ENCODE results near the gene RNF213. TPM values are rescaled to one million over a fixed set of nuclear protein-coding genes. Genes with fewer than 3 reads are reported as not detected.

RNF213 gene
- total RNA-seq, 1 experiment from 2014 or later, result 44.5 TPM

DNA sequence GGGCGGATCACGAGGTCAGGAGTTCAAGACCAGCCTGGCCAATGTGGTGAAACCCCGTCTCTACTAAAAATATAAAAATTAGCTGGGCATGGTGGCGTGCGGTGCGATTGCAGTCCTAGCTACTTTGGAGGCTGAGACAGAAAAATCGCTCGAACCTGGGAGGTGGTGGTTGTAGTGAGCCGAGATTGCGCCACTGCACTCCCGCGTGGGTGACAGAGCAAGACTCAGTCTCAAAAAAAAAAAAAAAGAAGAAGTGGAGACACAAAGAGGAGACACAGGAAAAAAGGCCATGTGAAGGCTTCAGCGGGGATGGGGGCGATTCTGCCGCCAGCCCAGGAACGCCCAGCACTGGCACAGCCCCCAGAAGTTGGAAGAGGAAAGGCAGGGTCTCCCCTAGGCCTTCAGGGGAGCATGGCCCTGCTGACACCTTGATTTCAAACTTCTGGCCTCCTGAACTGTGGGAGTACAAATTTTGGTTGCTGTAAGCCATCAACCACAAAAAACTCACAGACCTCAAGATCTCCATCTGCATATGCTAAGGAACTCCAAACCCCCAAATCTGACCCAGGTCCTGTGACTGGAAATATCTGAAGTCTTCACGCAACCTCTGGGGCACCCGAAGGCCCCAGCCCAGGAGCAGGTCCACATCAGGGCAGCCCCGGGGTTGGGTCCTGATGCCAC lies 47.5 kb upstream of the RNF213 start (continued):
- TF ChIP-seq, protein P1, sequence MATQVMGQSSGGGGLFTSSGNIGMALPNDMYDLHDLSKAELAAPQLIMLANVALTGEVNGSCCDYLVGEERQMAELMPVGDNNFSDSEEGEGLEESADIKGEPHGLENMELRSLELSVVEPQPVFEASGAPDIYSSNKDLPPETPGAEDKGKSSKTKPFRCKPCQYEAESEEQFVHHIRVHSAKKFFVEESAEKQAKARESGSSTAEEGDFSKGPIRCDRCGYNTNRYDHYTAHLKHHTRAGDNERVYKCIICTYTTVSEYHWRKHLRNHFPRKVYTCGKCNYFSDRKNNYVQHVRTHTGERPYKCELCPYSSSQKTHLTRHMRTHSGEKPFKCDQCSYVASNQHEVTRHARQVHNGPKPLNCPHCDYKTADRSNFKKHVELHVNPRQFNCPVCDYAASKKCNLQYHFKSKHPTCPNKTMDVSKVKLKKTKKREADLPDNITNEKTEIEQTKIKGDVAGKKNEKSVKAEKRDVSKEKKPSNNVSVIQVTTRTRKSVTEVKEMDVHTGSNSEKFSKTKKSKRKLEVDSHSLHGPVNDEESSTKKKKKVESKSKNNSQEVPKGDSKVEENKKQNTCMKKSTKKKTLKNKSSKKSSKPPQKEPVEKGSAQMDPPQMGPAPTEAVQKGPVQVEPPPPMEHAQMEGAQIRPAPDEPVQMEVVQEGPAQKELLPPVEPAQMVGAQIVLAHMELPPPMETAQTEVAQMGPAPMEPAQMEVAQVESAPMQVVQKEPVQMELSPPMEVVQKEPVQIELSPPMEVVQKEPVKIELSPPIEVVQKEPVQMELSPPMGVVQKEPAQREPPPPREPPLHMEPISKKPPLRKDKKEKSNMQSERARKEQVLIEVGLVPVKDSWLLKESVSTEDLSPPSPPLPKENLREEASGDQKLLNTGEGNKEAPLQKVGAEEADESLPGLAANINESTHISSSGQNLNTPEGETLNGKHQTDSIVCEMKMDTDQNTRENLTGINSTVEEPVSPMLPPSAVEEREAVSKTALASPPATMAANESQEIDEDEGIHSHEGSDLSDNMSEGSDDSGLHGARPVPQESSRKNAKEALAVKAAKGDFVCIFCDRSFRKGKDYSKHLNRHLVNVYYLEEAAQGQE (IDR thresholded peaks at IDR 0.05; ENCODE audit: low read depth), result no peak
- TF ChIP-seq CBX3 (IDR thresholded peaks at IDR 0.05; ENCODE audit: low read depth) (no peak), EGR1 (IDR thresholded peaks at IDR 0.05; ENCODE audit: low read depth) (no peak), TCF7L2 (IDR thresholded peaks at IDR 0.05; ENCODE audit: borderline replicate concordance, extremely low read depth, insufficient read depth, insufficient read length) (no peak)

DNA sequence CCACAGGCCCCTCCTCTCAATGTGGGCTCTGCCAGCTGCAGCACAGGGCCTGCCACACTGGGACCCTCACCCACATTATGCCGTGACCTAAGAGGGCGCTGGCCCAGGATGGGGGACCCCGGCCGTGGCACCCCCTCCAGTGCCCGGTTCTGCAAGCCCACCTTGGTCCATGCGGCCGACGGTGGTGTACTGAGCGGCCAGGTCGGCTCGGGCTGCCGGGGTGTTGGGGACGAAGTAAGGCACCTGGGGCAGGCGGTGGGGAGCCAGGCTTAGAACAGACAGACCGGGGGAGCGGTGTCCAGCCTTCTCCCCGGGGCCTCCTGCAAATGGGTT lies 47.0 kb upstream of the RNF213 start:
- H3K36me3 ChIP-seq (ENCODE audit: control insufficient read depth in 1 of 2, insufficient read depth in 2 of 2, low read length in 2 of 2), result peaks cover 17 to 38% of the 10 kb centered on the region in 2 experiments; a peak in 3 of 4 replicates
- no peak overlapping the region for H3K9ac ChIP-seq (ENCODE audit: low read length)
- no peak for ATAC-seq
- peaks cover 6% of the 10 kb centered on the region; the same call in 1 of the 2 replicates for H3K79me2 ChIP-seq (ENCODE audit: insufficient read depth, low read length)
- RAD21 ChIA-PET (ENCODE audit: low non-redundant PET in 1 of 2, low total read pairs in 2 of 2, uncharacterized antibody in 2 of 2, unreplicated experiment in 2 of 2), result no interaction called here
- no peaks in the 10 kb centered on the region for H4K20me1 ChIP-seq (ENCODE audit: insufficient read depth)
- no peak overlapping the region for H3K4me2 ChIP-seq (ENCODE audit: low read length)
- no peaks in the 10 kb centered on the region for H3K9me2 ChIP-seq (ENCODE audit: insufficient read depth)
- intact Hi-C loops (cut with micrococcal nuclease), result no loop called here
- no peaks in the 10 kb centered on the region for H3K9me3 ChIP-seq (ENCODE audit: control insufficient read depth in 1 of 2, insufficient read depth in 1 of 2, low read depth in 1 of 2, low read length in 2 of 2)
- H3K4me3 ChIP-seq (replicated peaks in 1 of 2; ENCODE audit: low read depth in 1 of 2, low read length in 2 of 2), result no peak overlapping the region
- H3K4me1 ChIP-seq (ENCODE audit: control insufficient read depth in 1 of 2, insufficient read depth in 2 of 2, low read length in 2 of 2), result no peaks in the 10 kb centered on the region; a peak in 1 of 4 replicates
- no peak overlapping the region for H3K27ac ChIP-seq (ENCODE audit: low read depth, low read length)
- H3K27me3 ChIP-seq (ENCODE audit: insufficient read depth, low read length), result no peaks in the 10 kb centered on the region
- no TSS peak for BruUV-seq (replicated peaks)
- CTCF ChIA-PET, result no interaction called here
- DNase-seq (ENCODE audit: low read depth, low spot score), result no peak
- no peak overlapping the region for H2AFZ ChIP-seq (ENCODE audit: low read depth, low read length, poor library complexity, severe bottlenecking)
- POLR2A ChIA-PET, result no interaction called here
- TF ChIP-seq ZNF274 (IDR thresholded peaks at IDR 0.05; ENCODE audit: low read depth, low read length) (no peak), POLR2AphosphoS5 (IDR thresholded peaks at IDR 0.05; ENCODE audit: low read depth, low read length) (no peak), SP1 (IDR thresholded peaks at IDR 0.05; ENCODE audit: low read depth) (no peak), EZH2phosphoT487 (IDR thresholded peaks at IDR 0.05; ENCODE audit: borderline replicate concordance) (no peak), SRF (IDR thresholded peaks at IDR 0.05; ENCODE audit: low read depth) (no peak), EZH2 (IDR thresholded peaks at IDR 0.05) (no peak), ELF1 (IDR thresholded peaks at IDR 0.05; ENCODE audit: borderline replicate concordance, low read depth) (no peak), FOSL1 (IDR thresholded peaks at IDR 0.05; ENCODE audit: low read depth) (no peak)
- TF ChIP-seq, protein P2, sequence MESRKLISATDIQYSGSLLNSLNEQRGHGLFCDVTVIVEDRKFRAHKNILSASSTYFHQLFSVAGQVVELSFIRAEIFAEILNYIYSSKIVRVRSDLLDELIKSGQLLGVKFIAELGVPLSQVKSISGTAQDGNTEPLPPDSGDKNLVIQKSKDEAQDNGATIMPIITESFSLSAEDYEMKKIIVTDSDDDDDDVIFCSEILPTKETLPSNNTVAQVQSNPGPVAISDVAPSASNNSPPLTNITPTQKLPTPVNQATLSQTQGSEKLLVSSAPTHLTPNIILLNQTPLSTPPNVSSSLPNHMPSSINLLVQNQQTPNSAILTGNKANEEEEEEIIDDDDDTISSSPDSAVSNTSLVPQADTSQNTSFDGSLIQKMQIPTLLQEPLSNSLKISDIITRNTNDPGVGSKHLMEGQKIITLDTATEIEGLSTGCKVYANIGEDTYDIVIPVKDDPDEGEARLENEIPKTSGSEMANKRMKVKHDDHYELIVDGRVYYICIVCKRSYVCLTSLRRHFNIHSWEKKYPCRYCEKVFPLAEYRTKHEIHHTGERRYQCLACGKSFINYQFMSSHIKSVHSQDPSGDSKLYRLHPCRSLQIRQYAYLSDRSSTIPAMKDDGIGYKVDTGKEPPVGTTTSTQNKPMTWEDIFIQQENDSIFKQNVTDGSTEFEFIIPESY (IDR thresholded peaks at IDR 0.05; ENCODE audit: extremely low read depth, insufficient replicate concordance, low read length), result no peak
- TF ChIP-seq, protein P3, sequence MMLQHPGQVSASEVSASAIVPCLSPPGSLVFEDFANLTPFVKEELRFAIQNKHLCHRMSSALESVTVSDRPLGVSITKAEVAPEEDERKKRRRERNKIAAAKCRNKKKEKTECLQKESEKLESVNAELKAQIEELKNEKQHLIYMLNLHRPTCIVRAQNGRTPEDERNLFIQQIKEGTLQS (IDR thresholded peaks at IDR 0.05), result no peak
- TF ChIP-seq, protein P4, sequence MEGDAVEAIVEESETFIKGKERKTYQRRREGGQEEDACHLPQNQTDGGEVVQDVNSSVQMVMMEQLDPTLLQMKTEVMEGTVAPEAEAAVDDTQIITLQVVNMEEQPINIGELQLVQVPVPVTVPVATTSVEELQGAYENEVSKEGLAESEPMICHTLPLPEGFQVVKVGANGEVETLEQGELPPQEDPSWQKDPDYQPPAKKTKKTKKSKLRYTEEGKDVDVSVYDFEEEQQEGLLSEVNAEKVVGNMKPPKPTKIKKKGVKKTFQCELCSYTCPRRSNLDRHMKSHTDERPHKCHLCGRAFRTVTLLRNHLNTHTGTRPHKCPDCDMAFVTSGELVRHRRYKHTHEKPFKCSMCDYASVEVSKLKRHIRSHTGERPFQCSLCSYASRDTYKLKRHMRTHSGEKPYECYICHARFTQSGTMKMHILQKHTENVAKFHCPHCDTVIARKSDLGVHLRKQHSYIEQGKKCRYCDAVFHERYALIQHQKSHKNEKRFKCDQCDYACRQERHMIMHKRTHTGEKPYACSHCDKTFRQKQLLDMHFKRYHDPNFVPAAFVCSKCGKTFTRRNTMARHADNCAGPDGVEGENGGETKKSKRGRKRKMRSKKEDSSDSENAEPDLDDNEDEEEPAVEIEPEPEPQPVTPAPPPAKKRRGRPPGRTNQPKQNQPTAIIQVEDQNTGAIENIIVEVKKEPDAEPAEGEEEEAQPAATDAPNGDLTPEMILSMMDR (IDR thresholded peaks at IDR 0.05 in 2 of 3, conservative IDR thresholded peaks at IDR 0.05 in 1 of 3; ENCODE audit: borderline replicate concordance in 1 of 3, insufficient read depth in 1 of 3, low read depth in 2 of 3, low read length in 2 of 3), result no peak
